HK-2 (cell line): ENCODE measurements around the gene LGALS9C.
"Not testable (repeated sequence)": the region's sequence is repeated elsewhere in the genome, so short reads cannot be mapped to it uniquely, and the experiment has no call there.

Source experiments
- DNase-seq: peaks from one replicate; pipeline ENCODE4 v3.0.0-alpha.2; 2018; ENCODE audit not compliant: unreplicated experiment

Gene LGALS9C

GRCh38 chr17:18476508-18477308 lies at the start of gene LGALS9C:
TSS of gene LGALS9C (plus strand) at chr17:18476789. CDS start at chr17:18476855, 66 bp downstream.
- peak; percentile 6 for DNase-seq

- DNase-seq = not testable (repeated sequence)
These were observed 44.4 kb upstream of the LGALS9C start for GRCh38 chr17:18432206-18432605.

- DNase-seq = not testable (repeated sequence)
These were observed 37.1 kb upstream of the LGALS9C start for GRCh38 chr17:18439465-18439870.

- not testable (repeated sequence) for DNase-seq
These were observed 34.5 kb upstream of the LGALS9C start for GRCh38 chr17:18442093-18442492.

- DNase-seq = not testable (repeated sequence)
These were observed 34.1 kb upstream of the LGALS9C start for GRCh38 chr17:18442532-18442931.

GRCh38 chr17:18447476-18448205 lies 28.9 kb upstream of the LGALS9C start:
- not testable (repeated sequence) for DNase-seq

- not testable (repeated sequence) for DNase-seq
These were observed 28.3 kb upstream of the LGALS9C start for GRCh38 chr17:18448311-18448710.

GRCh38 chr17:18449833-18450232 lies 26.8 kb upstream of the LGALS9C start:
- DNase-seq = not testable (repeated sequence)

- DNase-seq = not testable (repeated sequence)
These were observed 25.6 kb upstream of the LGALS9C start for GRCh38 chr17:18450998-18451397.

GRCh38 chr17:18451969-18452368 lies 24.6 kb upstream of the LGALS9C start:
- peak; percentile 1 for DNase-seq

- not testable (repeated sequence) for DNase-seq
These were observed 17.6 kb upstream of the LGALS9C start for GRCh38 chr17:18459035-18459434.

GRCh38 chr17:18463831-18464502 lies 12.6 kb upstream of the LGALS9C start:
- DNase-seq = not testable (repeated sequence)

GRCh38 chr17:18466250-18466983 lies 10.2 kb upstream of the LGALS9C start:
- not testable (repeated sequence) for DNase-seq

- not testable (repeated sequence) for DNase-seq
These were observed 9.6 kb upstream of the LGALS9C start for GRCh38 chr17:18467001-18467400.

GRCh38 chr17:18468472-18469171 lies 8.0 kb upstream of the LGALS9C start:
- not testable (repeated sequence) for DNase-seq

GRCh38 chr17:18469837-18470236 lies 6.8 kb upstream of the LGALS9C start:
- not testable (repeated sequence) for DNase-seq

- not testable (repeated sequence) for DNase-seq
These were observed 6.2 kb upstream of the LGALS9C start for GRCh38 chr17:18470345-18470930.

- DNase-seq = not testable (repeated sequence)
These were observed 2.6 kb upstream of the LGALS9C start for GRCh38 chr17:18473967-18474366.

GRCh38 chr17:18474754-18475153 lies 1.8 kb upstream of the LGALS9C start:
- DNase-seq = not testable (repeated sequence)

GRCh38 chr17:18477367-18477766 lies 778 bp downstream of the LGALS9C start:
- DNase-seq = not testable (repeated sequence)
